SKM-1 (cell line): ENCODE measurements around the gene SAFB.
A peak's percentile ranks its signal among the peaks of the same experiment; 100 is the strongest.

Experiments
- DNase-seq: peaks from one replicate; lab custom pipeline; 2025; ENCODE audit not compliant: unreplicated experiment; lab: John Stamatoyannopoulos, UW

Gene SAFB

DNA sequence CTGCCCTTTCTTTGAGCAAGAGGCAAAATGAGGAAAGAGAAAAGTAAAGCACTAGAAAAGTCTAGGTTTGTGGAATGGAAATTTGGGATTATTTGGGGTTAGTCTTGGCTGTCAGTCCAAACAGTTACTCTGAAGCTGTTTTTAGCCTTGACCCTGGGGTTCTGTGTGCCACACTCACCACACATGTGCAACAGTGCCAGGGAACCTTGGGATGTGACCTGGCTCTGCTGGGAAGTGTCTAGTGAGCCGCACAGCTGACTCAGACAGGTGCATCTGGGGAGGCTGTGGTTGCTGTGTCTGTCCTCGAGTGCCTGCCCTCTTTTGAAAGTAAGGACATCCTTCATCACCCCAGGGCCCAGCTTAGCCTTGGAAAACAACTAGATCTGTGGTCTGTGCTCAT, 41.6 kb downstream of the SAFB start:
- no peak for DNase-seq

DNA sequence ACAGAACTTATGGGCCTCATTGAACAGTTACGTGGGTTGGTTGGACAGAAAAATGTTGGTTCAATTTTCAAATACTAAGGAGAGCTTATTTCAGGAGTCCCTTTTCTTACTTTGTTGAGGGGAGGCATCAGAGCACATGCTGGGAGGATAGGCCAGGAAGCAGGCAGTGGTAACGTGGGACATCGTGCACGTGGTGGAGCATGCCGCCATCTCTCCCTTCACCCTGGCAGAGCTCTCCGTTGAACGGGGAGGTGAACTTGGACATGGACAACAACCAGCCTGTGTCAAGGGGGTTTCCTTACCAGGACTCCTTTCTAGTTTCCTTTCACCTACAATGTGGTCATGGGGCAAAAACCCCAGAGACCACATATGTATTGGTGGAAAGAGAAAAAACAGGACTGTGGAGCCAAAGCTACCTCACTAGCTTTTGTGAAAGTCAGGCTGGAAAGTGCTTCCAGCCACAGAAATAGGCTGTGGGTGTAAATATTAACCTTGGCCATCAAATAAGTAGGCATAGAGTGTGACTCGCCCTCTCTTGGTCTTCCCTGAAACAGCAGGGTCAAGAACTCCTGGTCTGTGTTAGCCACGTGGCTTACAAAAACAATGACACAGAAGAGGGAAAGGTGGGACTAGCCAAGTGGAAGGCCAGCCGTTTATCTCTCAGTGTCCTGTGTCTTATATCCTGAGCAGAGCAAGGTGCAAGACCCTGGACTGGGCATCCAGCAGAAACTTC, 43.1 kb downstream of the SAFB start:
- no peak for DNase-seq

DNA sequence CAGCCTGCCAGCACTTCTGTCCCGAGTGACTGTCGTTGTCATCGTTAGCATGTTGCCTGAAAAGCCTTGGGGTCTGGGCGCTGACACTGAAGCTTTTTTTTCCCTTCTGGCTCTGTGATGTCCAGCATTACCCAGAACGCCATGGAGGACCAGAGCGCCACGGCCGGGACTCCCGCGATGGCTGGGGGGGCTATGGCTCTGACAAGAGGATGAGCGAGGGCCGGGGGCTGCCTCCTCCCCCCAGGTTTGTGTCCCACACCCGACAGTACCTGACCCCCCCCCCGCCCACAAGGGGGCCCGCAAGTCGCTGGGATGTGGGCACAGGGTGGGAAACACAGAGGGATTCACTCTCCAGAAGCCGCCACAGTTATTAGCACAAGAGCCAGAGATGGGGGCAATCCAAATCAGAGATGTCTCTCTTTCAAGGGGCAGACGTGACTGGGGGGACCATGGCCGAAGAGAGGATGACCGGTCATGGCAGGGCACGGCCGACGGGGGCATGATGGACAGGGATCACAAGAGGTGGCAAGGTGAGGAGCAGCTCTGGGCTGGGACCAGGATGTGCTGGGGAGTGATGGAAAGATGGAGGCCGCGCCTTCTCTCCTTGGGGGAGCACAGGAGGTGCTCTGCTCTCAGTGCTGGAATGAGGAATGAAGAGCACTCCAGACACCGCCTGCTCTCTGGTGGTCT, 44.2 kb downstream of the SAFB start:
- DNase-seq: no peak

DNA sequence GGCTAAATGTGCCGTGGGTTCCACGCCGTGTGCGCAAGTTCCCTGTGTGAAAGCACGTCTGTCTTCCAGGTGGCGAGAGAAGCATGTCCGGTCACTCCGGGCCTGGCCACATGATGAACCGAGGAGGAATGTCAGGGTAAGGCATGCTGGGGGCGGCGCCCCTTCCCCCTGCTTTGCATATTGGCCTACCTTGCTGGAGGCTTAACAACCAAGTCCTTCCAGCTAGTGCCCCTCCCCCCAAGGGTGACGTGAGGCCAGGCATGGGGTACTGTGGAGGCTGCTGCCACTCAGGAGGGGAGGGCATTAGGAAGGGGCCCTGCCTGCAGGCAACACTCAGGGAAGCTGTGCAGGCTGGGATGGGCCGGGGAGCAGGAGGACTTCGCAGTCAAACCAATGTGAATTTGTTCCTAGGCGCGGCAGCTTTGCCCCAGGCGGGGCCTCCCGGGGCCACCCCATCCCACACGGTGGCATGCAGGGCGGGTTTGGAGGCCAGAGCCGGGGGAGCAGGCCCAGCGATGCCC, 44.9 kb downstream of the SAFB start:
- no peak for DNase-seq

DNA sequence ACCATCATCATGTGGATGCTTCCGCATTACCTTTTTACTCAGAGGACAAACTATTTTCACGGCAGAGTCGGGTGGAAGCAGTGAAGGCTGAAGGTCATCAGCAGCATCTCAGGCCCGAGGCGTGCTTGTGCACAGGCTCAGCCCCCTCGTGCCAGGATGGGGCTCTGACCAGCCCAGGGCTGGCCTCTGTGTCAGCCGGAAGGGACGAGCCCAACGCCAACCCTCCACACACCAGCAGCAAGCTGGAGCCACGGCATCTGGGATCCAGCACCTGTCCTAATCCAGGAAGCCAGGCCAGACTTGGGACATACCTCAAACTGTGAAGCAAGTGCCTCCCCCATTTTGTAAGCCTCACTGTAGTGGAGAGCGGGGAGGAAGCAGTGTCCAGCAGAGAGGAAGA, 46.3 kb downstream of the SAFB start:
- DNase-seq: no peak

DNA sequence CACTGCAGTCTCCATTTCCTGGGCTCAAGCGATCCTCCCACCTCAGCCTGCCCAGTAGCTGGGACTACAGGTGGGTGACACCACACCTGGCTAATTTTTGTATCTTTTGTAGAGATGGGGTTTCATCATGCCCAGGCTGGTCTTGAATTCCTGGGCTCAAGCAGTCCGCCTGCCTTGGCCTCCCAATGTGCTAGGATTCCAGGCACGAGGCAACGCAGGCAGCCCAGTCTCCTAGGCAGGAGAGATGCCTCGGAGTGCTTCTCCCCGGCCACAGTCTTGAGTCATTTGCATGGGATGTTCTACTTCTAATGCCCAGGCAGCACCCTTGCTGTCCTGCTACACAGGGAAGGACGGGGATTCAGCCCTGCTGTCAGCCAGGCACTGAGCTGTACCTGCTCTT, 48.7 kb downstream of the SAFB start:
- DNase-seq: no peak

DNA sequence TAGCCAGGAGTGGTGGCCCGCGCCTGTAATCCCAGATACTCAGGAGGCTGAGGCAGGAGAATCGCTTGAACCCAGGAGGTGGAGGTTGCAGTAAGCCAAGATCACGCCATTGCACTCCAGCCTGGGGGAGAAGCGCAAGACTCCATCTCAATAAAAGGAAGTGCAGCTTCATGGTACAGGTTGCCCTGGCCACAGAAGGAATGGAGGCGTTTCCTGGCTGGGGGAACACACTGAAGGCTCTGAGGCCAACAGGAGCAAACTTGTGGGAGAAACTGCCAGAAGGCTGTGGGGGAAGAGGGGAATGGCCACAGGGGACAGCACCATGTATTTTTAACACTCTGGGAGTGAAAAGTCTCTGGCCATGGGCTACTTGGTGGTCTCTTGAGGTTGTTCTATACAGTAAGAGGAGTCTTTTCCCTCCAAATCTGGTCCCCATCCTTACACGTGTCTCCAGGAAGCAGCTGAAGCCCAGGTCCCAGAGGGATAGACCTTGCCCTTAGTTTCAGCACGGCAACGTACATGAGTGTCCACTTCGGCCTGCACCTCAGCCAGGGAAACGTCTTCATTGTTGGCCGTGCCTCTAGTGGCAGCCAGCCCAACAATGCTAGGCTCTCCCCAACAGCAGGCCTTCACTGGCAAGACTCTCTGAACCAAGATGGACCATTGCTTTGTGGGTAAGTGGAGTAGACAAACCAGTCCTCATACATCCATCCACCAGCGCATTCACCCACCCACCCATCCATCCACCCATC, 50.0 kb downstream of the SAFB start:
- no peak for DNase-seq

DNA sequence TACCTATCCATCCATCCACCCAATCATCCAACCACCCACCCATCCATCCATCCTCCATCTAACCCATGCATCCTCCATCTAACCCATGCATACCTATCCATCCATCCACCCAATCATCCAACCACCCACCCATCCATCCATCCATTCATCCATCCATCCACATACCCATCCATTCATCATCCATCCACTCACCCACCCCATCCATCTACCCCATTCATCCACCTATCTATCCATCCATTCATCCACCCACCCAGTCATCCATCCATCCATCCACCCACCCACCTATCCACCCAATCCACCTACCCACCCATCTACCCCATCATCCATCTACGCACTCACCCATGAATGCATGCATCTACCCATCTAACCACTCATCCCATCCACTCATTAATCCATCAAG, 50.9 kb downstream of the SAFB start:
- DNase-seq: no peak

DNA sequence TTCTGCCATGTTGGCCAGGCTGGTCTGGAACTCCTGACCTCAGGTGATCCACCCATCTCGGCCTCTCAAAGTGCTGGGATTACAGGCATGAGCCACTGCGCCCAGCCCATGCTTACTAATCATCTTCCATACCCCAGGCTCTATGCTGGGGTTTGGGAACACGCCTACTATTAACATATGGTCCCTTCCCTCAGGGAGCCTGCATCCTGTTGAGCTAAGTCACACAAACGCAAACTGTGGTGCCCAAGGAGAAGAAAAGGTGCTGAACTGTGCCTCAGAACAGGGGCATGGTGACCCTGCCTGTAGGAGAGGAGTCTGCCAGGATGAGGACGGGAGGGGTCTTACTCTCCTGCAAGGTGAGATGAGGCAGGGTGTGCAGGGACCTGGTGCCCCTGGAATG, 51.8 kb downstream of the SAFB start:
- no peak for DNase-seq

DNA sequence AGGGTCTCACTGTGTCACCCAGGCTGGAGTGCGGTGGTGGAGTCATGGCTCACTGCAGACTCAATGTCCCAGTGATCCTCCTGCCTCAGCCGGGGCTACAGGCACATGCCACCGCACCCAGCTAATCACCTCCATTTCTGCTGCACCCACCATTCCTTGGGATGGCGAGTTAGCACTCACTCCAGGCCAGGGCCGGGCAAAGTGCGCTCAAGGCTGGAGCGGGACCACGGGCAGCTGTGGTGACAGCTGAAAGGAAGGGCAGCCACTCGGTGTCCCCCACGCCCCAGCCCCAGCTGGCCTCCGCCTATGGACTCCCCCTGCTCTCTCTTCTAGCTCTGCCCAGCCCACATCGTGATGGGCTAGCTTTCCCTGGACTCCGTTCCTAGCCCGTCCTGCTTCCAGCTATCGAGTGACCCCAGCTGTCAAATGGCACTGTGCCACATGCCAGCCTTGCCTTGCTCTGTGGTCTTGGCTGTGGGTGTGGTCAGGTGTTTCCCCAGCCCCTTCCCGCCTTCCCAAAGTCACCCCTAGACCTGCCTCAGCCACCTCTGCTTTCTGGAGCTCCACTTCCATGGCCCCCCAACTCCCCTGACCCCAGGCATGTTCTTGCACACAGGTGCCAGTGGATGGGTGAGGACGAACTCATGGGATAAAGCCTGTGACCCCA, 53.4 kb downstream of the SAFB start:
- DNase-seq: no peak

DNA sequence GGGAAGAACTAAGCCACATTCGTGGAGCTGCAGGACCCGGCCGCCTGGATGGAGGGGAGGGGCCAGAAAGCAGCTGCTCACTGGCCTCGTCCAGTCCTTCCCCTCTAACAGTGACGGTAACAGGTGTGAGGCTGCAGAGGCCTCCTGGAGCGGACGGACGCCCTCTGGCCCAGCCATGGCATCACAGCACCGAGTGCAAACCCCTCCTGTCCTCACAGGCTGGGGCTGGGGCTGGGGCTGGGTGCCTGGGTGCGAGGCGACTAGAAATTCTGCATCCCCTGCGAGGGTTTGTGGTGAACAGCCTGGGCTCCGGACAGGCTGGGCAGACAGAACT, 53.9 kb downstream of the SAFB start:
- DNase-seq: no peak

DNA sequence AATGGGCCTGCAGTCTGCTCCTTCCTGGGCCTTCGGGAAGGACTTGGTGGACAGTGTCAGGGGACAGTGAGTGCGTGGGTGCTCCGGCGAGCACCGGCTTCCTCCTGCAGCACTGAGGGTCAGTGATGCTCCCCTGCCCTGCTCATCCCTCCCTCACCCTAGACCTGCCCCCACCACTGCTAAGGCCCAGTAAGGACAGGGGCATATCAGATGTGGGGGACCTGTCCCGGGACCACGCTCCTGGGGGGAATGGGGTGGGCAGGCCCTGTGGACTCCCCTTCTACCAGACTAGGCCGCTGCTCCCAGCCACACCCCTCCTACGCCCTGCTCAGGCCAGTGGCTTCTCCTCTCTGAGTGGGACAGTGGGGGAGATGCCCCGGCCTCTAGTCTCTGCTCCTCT, 54.3 kb downstream of the SAFB start:
- no peak for DNase-seq

DNA sequence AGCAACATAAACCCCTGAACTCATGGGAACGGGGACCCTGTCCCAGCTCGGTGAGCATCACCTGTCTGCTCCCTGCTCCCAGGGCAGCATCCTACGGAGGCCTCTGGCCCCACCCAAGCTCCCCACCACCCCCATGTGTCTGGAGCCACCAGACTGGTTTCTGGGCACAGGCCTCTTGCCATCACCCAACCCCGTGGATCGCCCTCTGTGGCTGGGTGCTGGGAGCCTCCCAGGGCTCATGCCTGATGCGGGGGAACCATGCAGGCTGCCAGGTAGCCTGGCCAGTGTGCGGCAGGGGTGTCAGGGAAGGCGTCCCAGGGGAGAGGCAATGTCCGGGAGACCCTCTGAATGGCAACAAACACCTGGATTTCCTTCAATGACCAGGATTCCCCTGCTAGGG, 54.7 kb downstream of the SAFB start:
- no peak for DNase-seq

DNA sequence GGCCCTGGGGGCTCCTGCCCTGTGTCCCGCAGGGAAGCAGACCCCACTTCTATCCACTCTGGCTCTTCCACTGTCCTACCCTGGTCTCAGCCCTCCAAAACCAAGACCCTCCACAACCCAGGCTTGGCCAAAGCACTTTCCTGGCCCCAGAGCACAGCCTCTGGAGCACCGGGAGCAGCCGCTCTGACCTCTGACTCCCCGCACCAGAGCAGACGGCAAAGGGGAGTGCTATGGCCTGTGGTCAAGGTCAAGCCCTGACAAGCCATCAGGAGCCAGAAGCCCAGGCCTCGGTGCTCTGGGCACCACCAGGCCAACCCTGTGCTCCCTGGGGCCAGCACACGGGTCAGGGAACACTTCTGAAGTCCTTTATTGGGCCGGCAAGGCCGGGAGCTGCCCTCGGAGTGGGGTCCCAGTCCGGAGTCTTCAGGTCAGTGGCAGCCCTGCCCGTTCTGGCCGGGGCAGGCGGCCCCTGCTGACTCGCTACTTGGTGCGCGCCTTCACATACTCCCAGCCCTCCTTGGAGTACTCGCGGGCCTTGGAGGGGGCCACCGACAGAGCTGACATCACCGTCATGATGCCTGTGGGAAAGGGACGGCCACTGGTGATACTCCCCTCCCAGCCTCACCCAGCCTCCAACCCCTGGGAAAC, 55.3 kb downstream of the SAFB start:
- DNase-seq: no peak

DNA sequence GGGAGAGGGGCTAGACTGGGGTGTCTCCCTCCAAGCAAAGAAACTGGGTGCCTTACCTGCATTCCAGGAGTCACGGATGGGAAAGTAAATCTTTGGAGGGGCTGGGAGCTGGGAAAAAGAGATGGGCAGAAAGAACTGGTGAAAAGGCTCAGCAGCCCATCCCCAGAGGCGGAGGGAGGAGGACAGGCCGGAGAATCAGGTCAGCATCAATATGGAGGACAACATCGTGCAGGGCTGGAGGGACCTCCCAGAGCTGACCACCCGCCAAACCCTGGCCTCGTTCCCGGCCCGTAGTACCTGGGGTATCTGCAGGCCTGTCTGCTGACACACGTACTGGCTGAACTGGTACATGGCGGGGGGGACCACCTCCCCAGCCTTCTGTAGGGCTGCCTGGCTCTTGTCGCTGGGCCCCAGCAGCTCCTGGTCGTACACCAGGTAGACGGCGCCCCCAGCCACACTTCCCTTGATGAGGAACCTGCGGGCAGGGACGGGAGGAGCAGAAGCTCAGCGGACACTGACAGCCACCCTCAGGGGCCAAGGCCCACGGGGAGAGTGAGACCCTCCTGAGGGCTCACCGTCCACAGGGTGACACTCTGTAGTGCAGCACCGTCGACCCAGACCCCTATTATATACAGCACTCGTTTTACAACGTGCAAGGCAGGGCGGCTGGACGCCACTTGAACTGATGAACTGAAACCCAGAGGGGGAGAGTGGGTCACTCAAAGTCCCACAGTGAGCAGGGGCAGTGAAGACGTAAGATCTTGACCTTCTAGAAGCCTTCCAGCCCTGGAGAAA, 56.6 kb downstream of the SAFB start:
- DNase-seq: no peak

DNA sequence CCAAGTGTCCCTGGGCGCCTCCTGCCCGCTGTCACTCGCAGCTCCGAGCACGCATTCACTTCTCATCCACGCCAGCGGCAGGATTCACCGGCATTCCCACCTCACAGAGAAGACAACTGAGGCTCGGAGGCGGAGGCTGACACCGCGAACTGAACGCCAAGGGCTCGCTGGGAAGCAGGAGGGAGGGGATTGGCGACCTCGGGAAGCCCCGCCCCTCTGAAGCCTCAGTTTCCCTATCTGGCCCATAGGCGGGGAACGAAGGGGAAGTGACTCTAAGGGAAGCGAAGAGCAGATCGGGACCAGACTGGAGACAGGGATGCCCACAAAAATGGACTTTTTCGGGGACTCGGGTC, 57.2 kb downstream of the SAFB start:
- no peak for DNase-seq

DNA sequence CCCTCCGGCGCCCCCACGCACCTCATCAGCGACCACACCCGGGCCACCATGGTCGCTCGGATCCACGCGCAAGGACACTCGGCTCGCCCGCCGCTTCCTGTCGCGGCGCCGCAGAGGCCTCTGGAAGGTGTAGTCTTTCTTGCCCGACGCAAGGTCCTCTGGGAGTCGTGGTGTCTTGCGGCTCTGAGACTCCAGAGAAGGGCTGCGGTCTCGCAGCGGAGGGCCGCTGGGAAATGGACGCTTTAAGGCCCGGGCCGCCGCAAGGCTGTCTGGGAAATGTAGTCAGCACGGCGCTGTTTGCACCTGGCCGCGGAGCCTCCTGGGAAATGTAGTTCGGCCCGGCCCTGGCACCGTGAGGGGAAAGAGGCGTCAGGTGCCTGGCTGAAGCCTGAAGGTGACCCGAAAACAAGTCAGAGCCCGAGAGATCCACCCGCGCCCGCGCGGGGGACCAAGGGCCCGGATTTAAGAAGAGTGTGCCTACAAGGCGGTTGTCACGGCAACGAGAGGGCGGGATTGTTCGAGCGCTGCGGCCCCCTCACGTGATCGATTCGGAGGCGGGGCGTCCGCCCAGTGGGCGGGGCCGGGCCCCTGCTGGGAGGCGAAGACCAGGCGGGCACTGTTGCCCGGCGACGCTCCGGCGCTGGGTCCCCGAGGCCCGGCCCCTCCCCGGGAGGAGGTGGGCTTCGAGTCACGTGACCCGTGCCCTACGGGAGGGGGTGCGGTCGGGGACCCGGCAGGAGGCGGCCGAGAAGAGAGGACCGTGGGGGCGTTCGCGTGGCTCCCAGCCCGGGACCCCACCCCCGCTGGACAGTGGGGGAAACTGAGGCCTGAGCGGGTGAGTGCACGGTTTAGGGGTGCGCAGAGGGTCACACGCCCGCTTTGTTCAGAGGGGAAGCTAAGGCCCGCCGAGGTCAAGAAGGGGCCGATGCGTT, 57.8 kb downstream of the SAFB start, which contains the start of the genes HSD11B1L and MICOS13:
Gene HSD11B1L, plus strand, starts transcription at position 591 of the 932 bp plus-strand sequence. CDS start 3,806 bp downstream, outside the sequence.
Gene MICOS13, minus strand, starts transcription at position 80 of the 932 bp plus-strand sequence. Its CDS starts 30 bp downstream, at position 50.
- peak; percentile 96 for DNase-seq

DNA sequence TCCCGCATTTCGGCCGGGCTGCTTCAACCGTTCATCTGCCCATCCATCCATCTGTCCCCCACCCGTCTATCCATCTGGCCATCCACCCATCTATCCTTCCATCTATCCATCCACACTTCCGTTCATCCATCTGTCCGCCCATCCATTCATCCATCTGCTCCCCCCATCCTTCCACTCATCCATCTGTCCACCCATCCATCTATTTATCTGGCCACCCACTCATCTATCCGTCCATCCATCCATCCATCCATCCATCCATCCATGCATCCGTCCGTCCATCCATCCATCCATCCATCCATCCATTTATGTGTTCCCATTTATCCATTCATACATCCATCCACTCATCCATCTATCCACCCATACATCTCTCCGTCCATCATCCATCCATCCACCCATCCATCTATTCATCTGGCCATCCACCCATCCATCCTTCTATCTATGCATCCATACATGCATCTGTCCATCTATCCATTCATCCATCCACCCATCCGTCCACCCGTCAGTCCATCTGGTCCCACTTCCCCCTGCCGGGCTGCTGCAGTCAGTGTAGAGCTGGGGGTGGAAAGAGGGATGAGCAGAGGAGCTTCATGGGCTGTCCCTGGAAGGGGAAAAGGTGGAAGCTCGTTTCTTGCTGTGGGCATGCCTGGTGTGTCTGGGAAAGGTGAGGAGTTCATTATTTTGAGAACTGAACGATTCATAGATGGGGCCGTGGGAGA, 58.7 kb downstream of the SAFB start:
- no peak for DNase-seq
